HCT116 (cell line): Measurements from ENCODE around the gene FRAS1. TPM values are rescaled to one million over a fixed set of nuclear protein-coding genes. Genes with fewer than 3 reads are reported as not detected.

ENCODE experiments used
- ATAC-seq: fragments of 200-7000 bp; cut with Tn5 transposase; 2 replicates; pipeline ENCODE4 v1.9.1; 2020; ENCODE audit warnings: mild to moderate bottlenecking, moderate library complexity
- BruUV-seq: library from RNA; stranded (reverse); fragments of 400-500 nt; replicated peaks from 2 replicates; lab custom pipeline; 2021; lab: Mats Ljungman, UMichigan
- CTCF ChIA-PET: fragments of 300-600 bp; sonication (Branson Sonifier 250); formaldehyde crosslinking; loops from one replicate; lab custom pipeline; 2021; ENCODE audit warnings: antibody characterized with exemption; lab: Charles Lee
- POLR2A ChIA-PET: fragments of 300-600, 350-600 bp; sonication (Branson Sonifier 250); formaldehyde crosslinking; loops from one replicate; lab custom pipeline; 2021; ENCODE audit warnings: antibody characterized with exemption; lab: Charles Lee
- RAD21 ChIA-PET, 2 experiments: fragments of 300-600 bp; sonication (Branson Sonifier 250); formaldehyde crosslinking; loops; one replicate each; lab custom pipeline; 2023; ENCODE audit warnings: low total read pairs in 2 of 2; ENCODE audit not compliant: uncharacterized antibody in 2 of 2, unreplicated experiment in 2 of 2, low non-redundant PET in 1 of 2; lab: Charles Lee
- DNase-seq: peaks from one replicate; pipeline ENCODE4 v3.0.0-alpha.2; 2010; ENCODE audit warnings: low read depth, low spot score
- H2AFZ ChIP-seq: fragments of 200-600 bp; shearing (Covaris generic), sonication (generic); 2 replicates; pipeline ENCODE4 v1.6.1; 2017; ENCODE audit warnings: low read depth, mixed run types, mixed read lengths, antibody characterized with exemption, low read length; ENCODE audit not compliant: poor library complexity, severe bottlenecking
- H3K27ac ChIP-seq: 2 replicates; pipeline ENCODE4 v1.5.1; 2012; ENCODE audit warnings: low read depth, low read length
- H3K27me3 ChIP-seq: fragments of 200-600 bp; sonication (generic); 2 replicates; pipeline ENCODE4 v1.6.1; 2016; ENCODE audit warnings: mixed run types, low read length, mixed read lengths; ENCODE audit not compliant: insufficient read depth
- H3K36me3 ChIP-seq, 2 experiments: fragments of 200-500 bp in 1 of 2; fragments of 200-600 bp in 1 of 2; sonication (Bioruptor generic) in 1 of 2; sonication (generic) in 1 of 2; 2 replicates each; pipeline versions ENCODE4 v1.5.1 to v1.6.1; 2014 to 2016; ENCODE audit warnings: low read length in 2 of 2, inconsistent platforms in 1 of 2, mixed read lengths in 1 of 2, mixed run types in 1 of 2; ENCODE audit not compliant: insufficient read depth in 2 of 2, control insufficient read depth in 1 of 2
- H3K4me1 ChIP-seq, 2 experiments: fragments of 200-600 bp in 1 of 2; sonication (generic) in 1 of 2; 2 replicates each; pipeline versions ENCODE4 v1.5.1 to v1.6.1; 2012 to 2017; ENCODE audit warnings: low read length in 2 of 2, inconsistent platforms in 1 of 2, mild to moderate bottlenecking in 1 of 2, mixed read lengths in 1 of 2, mixed run types in 1 of 2, moderate library complexity in 1 of 2; ENCODE audit not compliant: insufficient read depth in 2 of 2, control insufficient read depth in 1 of 2
- H3K4me2 ChIP-seq: fragments of 200-600 bp; sonication (generic); 2 replicates; pipeline ENCODE4 v1.6.1; 2017; ENCODE audit warnings: mixed run types, low read length, mixed read lengths
- H3K4me3 ChIP-seq, 2 experiments: fragments of 200-600 bp in 1 of 2; sonication (generic) in 1 of 2; replicated peaks in 1 of 2; 2 replicates each; pipeline ENCODE4 v1.5.1; 2011 to 2016; ENCODE audit warnings: low read length in 2 of 2, control low read depth in 1 of 2, low read depth in 1 of 2, mild to moderate bottlenecking in 1 of 2, mixed read lengths in 1 of 2, mixed run types in 1 of 2
- H3K79me2 ChIP-seq: fragments of 200-600 bp; sonication (generic); 2 replicates; pipeline ENCODE4 v1.6.1; 2017; ENCODE audit warnings: mild to moderate bottlenecking, mixed run types, low read length, moderate library complexity, mixed read lengths; ENCODE audit not compliant: insufficient read depth
- H3K9ac ChIP-seq: fragments of 200-600 bp; sonication (generic); 2 replicates; pipeline ENCODE4 v1.6.1; 2016; ENCODE audit warnings: low read length, mixed read lengths
- H3K9me2 ChIP-seq: fragments of 200-600 bp; sonication (generic), shearing (Covaris generic); 2 replicates; pipeline ENCODE4 v1.6.1; 2017; ENCODE audit warnings: mixed run types, mild to moderate bottlenecking, moderate library complexity; ENCODE audit not compliant: insufficient read depth
- H3K9me3 ChIP-seq, 2 experiments: fragments of 200-500 bp in 1 of 2; fragments of 200-600 bp in 1 of 2; sonication (Bioruptor generic) in 1 of 2; sonication (generic) in 1 of 2; 2 replicates each; pipeline ENCODE4 v1.6.1; 2014 to 2017; ENCODE audit warnings: low read length in 2 of 2, mixed read lengths in 2 of 2, inconsistent platforms in 1 of 2, low read depth in 1 of 2, mild to moderate bottlenecking in 1 of 2, mixed run types in 1 of 2, moderate library complexity in 1 of 2; ENCODE audit not compliant: control insufficient read depth in 1 of 2, insufficient read depth in 1 of 2
- H4K20me1 ChIP-seq: fragments of 200-600 bp; sonication (generic), shearing (Covaris generic); 2 replicates; pipeline ENCODE4 v1.6.1; 2017; ENCODE audit warnings: mixed run types, mild to moderate bottlenecking, moderate library complexity; ENCODE audit not compliant: insufficient read depth
- ELF1 ChIP-seq: IDR thresholded peaks from 2 replicates; pipeline ENCODE4 v1.6.1; 2012; ENCODE audit warnings: low read depth, borderline replicate concordance
- intact Hi-C: fragments of 100-400 bp; cut with micrococcal nuclease; formaldehyde crosslinking; loops from 2 replicates; pipeline ENCODE4 v1.10.0; 2022
- total RNA-seq: library from RNA; stranded (reverse); gene quantifications from one replicate; pipeline ENCODE4 v1.2.1, GENCODE V29; 2021; ENCODE audit not compliant: unreplicated experiment
- TF ChIP-seq, protein P1 (sequence below), 3 experiments: fragments of 200-600 bp in 1 of 3; sonication (generic) in 1 of 3; IDR thresholded peaks in 2 of 3; conservative IDR thresholded peaks in 1 of 3; 2 replicates each; pipeline ENCODE4 v1.5.1; 2012 to 2017; ENCODE audit warnings: low read depth in 2 of 3, low read length in 2 of 3, antibody characterized with exemption in 1 of 3, borderline replicate concordance in 1 of 3, control low read depth in 1 of 3, mild to moderate bottlenecking in 1 of 3, mixed read lengths in 1 of 3, mixed run types in 1 of 3, moderate library complexity in 1 of 3; ENCODE audit not compliant: insufficient read depth in 1 of 3
- TF ChIP-seq, protein P2 (sequence below): IDR thresholded peaks from 2 replicates; pipeline ENCODE4 v1.6.1; 2012; ENCODE audit warnings: low read depth

FRAS1 gene
- total RNA-seq, 1 experiment from 2014 or later, result 33.5 TPM

DNA sequence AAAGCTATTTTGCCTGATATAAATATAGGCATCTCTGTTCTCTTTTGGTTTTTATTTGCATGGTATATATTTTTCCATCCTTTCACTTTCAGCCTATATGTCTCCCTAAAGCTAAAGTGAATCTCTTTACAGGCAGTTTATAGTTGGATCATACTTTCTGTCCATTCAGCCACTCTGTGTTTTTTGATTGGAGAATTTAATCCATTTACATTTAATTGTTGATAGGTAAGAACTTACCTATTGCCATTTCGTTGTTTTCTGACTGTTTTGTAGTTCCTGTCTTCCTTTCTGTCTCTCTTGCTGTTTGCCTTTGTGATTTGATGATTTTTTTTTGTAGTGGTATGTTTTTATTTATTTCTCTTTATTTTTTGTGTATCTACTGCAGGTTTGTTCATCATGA lies 338.5 kb downstream of the FRAS1 start:
- H3K36me3 ChIP-seq, result no peaks in the 10 kb centered on the region
- no peak overlapping the region for H3K4me3 ChIP-seq
- H3K79me2 ChIP-seq, result no peaks in the 10 kb centered on the region
- H4K20me1 ChIP-seq, result no peaks in the 10 kb centered on the region
- peaks cover 0 to 3% of the 10 kb centered on the region in 2 experiments; a peak in 1 of 4 replicates for H3K9me3 ChIP-seq
- DNase-seq, result no peak
- no peaks in the 10 kb centered on the region for H3K27me3 ChIP-seq
- H3K27ac ChIP-seq, result no peak overlapping the region
- no peak for TF ChIP-seq ELF1
- TF ChIP-seq, protein P1, sequence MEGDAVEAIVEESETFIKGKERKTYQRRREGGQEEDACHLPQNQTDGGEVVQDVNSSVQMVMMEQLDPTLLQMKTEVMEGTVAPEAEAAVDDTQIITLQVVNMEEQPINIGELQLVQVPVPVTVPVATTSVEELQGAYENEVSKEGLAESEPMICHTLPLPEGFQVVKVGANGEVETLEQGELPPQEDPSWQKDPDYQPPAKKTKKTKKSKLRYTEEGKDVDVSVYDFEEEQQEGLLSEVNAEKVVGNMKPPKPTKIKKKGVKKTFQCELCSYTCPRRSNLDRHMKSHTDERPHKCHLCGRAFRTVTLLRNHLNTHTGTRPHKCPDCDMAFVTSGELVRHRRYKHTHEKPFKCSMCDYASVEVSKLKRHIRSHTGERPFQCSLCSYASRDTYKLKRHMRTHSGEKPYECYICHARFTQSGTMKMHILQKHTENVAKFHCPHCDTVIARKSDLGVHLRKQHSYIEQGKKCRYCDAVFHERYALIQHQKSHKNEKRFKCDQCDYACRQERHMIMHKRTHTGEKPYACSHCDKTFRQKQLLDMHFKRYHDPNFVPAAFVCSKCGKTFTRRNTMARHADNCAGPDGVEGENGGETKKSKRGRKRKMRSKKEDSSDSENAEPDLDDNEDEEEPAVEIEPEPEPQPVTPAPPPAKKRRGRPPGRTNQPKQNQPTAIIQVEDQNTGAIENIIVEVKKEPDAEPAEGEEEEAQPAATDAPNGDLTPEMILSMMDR (IDR thresholded peaks at IDR 0.05 in 2 of 3, conservative IDR thresholded peaks at IDR 0.05 in 1 of 3; ENCODE audit: borderline replicate concordance in 1 of 3, insufficient read depth in 1 of 3, low read depth in 2 of 3, low read length in 2 of 3), result no peak
- TF ChIP-seq, protein P2, sequence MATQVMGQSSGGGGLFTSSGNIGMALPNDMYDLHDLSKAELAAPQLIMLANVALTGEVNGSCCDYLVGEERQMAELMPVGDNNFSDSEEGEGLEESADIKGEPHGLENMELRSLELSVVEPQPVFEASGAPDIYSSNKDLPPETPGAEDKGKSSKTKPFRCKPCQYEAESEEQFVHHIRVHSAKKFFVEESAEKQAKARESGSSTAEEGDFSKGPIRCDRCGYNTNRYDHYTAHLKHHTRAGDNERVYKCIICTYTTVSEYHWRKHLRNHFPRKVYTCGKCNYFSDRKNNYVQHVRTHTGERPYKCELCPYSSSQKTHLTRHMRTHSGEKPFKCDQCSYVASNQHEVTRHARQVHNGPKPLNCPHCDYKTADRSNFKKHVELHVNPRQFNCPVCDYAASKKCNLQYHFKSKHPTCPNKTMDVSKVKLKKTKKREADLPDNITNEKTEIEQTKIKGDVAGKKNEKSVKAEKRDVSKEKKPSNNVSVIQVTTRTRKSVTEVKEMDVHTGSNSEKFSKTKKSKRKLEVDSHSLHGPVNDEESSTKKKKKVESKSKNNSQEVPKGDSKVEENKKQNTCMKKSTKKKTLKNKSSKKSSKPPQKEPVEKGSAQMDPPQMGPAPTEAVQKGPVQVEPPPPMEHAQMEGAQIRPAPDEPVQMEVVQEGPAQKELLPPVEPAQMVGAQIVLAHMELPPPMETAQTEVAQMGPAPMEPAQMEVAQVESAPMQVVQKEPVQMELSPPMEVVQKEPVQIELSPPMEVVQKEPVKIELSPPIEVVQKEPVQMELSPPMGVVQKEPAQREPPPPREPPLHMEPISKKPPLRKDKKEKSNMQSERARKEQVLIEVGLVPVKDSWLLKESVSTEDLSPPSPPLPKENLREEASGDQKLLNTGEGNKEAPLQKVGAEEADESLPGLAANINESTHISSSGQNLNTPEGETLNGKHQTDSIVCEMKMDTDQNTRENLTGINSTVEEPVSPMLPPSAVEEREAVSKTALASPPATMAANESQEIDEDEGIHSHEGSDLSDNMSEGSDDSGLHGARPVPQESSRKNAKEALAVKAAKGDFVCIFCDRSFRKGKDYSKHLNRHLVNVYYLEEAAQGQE, result no peak
- TF ChIP-seq, all 23 proteins: peak for 0
- H3K4me1 ChIP-seq, result no peaks in the 10 kb centered on the region
- no peak for ATAC-seq
- POLR2A ChIA-PET, result no interaction called here
- H3K9ac ChIP-seq, result no peak overlapping the region
- no peak overlapping the region for H2AFZ ChIP-seq
- H3K9me2 ChIP-seq, result no peaks in the 10 kb centered on the region
- CTCF ChIA-PET, result no interaction called here
- no peak overlapping the region for H3K4me2 ChIP-seq
- no TSS peak for BruUV-seq
- RAD21 ChIA-PET, result no interaction called here
- intact Hi-C loops, result no loop called here
